GM19397 (cell line): ENCODE data around the gene PCDH15.

Experiments used
- ATAC-seq: cut with Tn5 transposase; IDR thresholded peaks from one replicate; pipeline ENCODE4 v1.9.1; 2021; ENCODE audit warnings: mild to moderate bottlenecking, moderate library complexity; ENCODE audit not compliant: unreplicated experiment

The PCDH15 gene

DNA sequence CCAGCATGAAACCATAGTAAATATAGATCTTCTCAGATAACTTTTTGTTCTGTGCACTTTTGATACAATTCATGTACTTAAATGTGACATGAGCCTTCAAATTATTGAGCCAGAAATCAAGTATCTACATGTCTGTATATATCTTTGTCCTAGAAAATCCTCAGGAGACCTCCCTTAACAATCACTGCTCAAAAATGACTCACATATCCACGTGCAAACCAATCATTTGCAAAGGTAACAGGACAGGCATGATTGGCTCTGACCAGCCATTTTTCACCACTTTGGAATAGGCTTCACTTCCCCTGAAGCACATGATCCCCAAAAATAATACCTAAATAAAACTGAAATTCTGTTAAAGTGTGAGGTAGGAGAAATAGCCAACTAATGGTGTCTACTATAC, 902.5 kb downstream of the PCDH15 start:
- ATAC-seq: no peak

DNA sequence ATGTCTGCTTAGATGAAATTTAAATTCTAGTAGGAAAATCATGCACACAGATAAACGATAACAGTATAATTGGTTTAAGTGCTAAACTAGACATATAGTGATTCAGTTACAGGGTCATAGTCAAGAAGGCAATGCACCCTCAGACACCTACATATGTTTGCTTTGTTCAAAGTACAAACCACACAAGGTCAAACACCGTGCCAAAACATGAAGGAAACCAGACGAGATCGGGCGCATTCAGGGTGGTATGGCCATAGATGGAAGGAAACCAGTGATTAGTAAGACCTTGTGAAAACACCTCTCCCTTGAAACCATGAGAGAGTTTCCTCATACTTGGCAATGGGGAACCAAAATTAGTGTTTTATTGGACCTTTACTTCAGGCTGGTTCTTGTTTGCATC, 906.9 kb downstream of the PCDH15 start:
- ATAC-seq: no peak

DNA sequence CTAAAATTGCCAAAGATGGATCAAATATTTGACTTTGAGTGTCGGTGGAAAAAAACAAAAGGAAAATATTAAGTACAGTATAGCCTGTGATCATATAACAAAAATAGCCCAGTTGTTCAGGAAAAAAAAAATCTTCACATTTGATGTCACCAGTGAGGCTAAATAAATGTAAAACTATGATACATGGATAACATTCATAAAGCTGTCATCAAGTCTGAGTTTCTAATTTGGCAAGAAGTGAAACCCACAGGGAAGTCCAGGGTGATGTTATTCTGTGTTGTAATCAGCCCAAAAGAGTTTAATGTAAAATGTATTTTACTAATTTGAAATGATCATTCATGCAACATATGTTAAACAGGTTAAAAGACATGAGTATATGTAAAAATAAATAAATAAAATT, 908.0 kb downstream of the PCDH15 start:
- no peak for ATAC-seq

- no peak for ATAC-seq
Observed at GRCh38 chr10:53886325-53887300, 914.4 kb downstream of the PCDH15 start.

DNA sequence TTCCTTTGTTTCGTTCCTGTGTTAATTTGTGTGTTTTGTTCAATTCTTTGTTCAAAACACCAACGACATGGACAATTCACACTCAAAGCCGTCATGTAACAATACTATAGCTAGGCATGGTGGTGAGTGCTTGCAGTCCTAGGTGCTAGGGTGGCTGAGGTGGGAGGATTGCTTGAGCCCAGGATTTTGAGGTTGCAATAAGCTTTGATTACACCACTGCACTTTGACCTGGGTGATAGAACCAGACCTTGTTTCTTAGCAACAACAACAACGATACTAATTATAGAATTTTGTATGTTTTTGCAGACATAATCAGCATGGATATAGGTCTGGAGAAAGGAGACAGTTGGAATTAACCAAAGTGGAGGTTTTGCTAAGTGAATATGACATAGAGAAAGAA, 936.2 kb downstream of the PCDH15 start:
- no peak for ATAC-seq

DNA sequence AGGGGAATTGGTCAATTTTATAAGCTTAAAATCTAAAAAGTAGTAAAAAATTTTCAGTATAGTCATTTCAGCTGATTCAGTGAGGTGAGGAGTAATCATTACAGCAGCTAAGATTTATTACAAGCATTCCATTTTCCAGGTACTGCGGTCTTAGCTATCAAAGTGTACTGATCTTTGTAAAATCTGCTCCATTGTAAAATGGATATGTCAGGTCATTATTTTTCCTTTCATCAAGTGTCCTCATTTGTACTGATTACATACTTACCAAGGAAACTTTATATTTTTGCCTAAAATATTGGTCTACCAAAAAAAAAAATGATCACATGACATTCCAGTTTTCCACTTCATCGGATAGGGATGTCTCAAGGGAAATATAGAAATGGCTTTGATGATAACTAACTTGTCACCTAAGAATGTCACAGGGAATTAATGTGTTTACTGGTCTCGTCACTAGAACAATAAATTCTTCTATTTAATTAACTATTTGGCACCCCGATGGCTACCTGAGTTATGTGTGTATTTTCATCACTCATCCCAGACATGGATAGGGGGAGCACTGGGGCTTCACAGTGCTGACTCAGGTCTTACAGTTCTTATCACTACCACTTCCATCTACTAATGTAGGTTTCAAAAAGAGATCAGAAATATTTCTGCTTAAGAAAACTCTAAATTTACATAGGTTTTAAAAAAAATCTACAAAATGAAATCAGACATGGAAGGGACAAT, 948.4 kb downstream of the PCDH15 start:
- ATAC-seq: no peak

GRCh38 chr10:53846809-53847208, 954.2 kb downstream of the PCDH15 start:
- ATAC-seq: no peak

DNA sequence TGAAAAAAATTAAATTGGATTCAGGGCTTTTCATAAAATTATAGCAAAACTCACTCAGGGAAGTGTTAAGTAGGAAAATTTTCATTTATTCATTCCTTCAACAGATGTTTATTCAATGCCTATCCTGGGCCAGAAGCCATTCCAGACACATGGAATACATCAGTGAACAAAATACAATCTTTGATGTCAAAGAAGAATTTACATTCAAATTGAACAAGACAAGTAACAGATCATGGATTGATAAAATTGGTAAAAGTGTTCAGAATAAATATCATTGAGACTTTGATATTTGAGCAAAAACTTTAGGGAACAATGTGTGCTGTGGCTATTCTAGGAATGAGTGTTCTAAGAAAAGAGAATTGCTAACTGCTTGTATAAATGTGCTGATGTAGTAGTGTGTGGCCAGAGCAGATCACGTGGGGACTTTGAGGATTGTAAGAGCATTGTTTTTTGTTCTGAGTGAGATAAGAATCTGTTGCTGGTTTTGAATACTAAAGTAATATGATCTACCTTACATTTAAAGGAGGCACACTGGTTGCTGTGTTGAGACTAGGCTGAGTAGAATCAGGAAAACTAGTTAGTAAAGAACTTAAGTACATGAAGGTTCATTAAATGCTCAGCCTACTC, 957.2 kb downstream of the PCDH15 start:
- no peak for ATAC-seq

GRCh38 chr10:53841483-53842145, 959.4 kb downstream of the PCDH15 start:
- ATAC-seq: no peak

- no peak for ATAC-seq
Observed at GRCh38 chr10:53840653-53841052, 960.4 kb downstream of the PCDH15 start.

- ATAC-seq: no peak
Observed at GRCh38 chr10:53839440-53840039, 961.5 kb downstream of the PCDH15 start.

- ATAC-seq: no peak
Observed at GRCh38 chr10:53836638-53837037, 964.4 kb downstream of the PCDH15 start.

GRCh38 chr10:53833908-53834307, 967.1 kb downstream of the PCDH15 start:
- ATAC-seq: no peak

GRCh38 chr10:53827261-53827660, 973.8 kb downstream of the PCDH15 start:
- ATAC-seq: no peak

GRCh38 chr10:53808677-53809372, 992.2 kb downstream of the PCDH15 start:
- no peak for ATAC-seq

GRCh38 chr10:53786236-53786900, 1014.7 kb downstream of the PCDH15 start:
- no peak for ATAC-seq

DNA sequence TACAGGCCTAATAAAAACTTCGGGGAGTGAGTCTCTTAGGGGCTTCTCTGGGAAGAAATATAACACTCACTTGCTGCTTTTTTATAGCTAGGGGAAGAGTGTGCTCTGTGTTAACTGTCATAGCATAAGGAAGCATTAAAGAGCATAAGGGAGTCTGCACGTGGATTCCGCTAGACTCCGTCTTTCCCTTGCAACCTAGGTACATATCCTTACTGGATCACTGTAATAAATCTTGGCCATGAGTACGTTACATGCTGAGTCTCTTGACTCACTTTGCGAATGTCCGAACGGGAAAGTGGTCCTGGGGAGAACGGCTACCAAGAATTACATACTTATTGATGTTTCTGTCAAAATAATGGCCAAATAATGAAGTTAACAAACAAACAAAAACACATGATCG, 1029.3 kb downstream of the PCDH15 start:
- no peak for ATAC-seq

DNA sequence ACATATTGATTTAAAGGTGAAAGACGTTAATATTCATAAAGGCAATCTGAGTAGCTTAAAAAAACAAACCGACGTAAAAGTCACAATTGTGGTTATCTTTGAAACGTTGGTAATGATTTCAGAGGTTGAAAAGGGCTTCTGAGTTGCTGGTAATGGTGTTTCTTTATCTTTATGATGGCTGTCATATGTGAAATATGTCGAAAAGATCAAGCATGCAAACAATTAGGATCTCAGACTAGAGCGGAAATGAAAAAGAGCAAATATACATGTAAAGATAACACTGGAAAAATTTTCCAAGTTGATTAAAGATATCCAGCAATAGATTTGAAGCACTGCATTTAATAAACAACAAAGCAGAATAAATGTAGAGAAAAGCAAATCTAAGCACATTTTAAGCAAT, 1030.1 kb downstream of the PCDH15 start:
- ATAC-seq: no peak

DNA sequence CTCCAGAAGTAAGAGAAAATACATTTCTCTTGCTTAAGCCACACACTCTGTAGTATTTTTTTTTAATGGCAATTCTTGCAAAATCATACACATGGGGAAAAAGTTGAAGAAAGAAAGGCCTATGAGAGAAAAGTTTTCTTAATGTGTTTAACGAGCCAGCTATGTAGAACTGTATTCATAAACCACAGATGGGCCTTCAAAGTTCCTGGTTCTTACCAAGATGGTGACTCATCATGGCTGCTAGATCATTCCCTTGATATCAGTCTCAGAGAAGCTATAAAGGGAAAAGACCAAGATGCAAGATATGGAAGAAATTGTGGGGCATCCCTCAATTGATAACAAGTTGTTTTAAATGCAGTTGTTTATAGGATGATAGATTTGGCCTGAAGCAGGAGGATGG, 1035.7 kb downstream of the PCDH15 start:
- no peak for ATAC-seq
